Coronary artery (tissue), 2 donors: ENCODE results near the gene TTC28.

ENCODE experiments used
- DNase-seq: peaks from one replicate; pipeline ENCODE4 v3.0.0-alpha.2; 2017; ENCODE audit warnings: low spot score
- H3K27ac ChIP-seq, 2 donors: fragments of 200-600 bp; sonication (generic); one replicate each; pipeline ENCODE4 v1.5.1; 2016 to 2019
- H3K4me3 ChIP-seq: fragments of 200-600 bp; sonication (generic); 2 replicates; pipeline ENCODE4 v1.5.1; 2016; ENCODE audit warnings: mild to moderate bottlenecking, moderate library complexity
- TF ChIP-seq, protein P1 (sequence below): fragments of 200-600 bp; sonication (generic); IDR thresholded peaks from one replicate; pipeline ENCODE4 v1.5.1; 2019; ENCODE audit warnings: antibody characterized with exemption

The TTC28 gene

DNA sequence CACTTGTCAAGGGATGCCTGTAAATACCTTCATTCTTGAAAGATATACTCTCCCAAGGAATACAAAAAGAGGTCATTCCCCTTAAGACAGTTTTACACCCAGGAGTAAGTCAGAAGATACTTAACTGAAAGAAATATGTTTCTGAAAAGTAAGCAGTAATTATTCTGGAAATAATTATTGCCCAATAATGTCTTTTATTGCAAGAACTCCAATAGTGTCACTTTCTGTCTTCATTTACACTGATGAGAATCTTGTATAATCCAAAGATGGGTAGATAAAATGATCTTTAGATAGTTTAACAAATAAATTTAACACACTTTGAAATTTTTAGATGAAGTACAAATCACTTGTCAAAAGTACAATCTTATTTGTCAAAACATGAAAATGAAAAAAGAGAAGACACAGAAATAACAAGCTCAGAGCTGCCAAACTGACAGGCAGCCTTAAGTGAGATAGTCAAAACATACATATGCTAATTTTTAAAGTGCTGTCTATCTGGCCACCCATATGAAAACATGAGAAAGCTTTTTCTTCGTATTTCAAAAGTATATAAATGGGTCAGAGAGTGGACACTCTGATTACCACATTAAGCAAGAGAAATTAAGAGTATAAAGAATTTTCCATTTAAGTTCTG is 225.1 kb downstream of the TTC28 start:
- TF ChIP-seq, protein P1, sequence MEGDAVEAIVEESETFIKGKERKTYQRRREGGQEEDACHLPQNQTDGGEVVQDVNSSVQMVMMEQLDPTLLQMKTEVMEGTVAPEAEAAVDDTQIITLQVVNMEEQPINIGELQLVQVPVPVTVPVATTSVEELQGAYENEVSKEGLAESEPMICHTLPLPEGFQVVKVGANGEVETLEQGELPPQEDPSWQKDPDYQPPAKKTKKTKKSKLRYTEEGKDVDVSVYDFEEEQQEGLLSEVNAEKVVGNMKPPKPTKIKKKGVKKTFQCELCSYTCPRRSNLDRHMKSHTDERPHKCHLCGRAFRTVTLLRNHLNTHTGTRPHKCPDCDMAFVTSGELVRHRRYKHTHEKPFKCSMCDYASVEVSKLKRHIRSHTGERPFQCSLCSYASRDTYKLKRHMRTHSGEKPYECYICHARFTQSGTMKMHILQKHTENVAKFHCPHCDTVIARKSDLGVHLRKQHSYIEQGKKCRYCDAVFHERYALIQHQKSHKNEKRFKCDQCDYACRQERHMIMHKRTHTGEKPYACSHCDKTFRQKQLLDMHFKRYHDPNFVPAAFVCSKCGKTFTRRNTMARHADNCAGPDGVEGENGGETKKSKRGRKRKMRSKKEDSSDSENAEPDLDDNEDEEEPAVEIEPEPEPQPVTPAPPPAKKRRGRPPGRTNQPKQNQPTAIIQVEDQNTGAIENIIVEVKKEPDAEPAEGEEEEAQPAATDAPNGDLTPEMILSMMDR: no peak

DNA sequence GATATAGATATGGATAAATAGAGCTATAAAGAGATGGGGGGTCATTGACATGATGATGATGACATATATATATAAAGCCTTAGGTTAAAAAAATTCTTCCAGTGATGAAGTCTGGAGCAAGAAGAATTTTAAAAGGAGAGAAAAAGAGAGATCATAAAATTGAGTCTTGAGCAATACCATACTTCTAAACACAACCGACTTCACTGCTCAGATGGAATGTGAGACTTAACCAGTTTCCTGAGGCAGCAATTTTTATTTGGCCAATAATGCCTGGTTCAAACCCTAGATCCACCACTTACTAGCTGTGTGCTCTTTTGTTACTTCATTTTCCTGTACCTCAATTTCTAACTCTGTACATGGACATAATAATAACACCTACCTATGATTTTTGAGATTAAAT is 229.5 kb downstream of the TTC28 start:
- TF ChIP-seq, protein P1: no peak
- no peak overlapping the region for H3K4me3 ChIP-seq
- DNase-seq: no peak
- no peak overlapping the region for H3K27ac ChIP-seq

More for the DNA sequence above, 225.1 kb downstream of the TTC28 start:
- Histone ChIP-seq H3K27ac (no peak overlapping the region), H3K4me3 (no peak overlapping the region)
- no peak for DNase-seq

DNA sequence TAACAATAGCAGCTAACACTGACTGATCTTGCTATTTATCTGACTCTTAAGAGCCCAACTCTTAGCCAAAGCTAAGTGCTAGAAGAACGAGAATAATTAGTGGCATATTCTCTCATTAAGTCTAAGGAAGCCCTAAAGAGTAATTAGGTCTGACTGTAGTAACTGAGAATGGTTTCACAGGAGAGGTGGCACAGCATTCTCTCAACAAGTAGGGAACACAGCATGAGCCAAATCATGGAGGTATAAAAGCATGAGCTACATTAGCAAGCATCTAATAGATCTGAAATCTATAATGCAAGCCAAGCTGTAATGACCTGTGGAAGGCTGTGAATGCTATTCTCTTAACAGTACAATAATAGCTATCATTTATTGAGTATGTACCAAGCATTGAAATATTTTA is 230.6 kb downstream of the TTC28 start:
- TF ChIP-seq, protein P1: no peak
- Histone ChIP-seq H3K27ac (no peak overlapping the region), H3K4me3 (no peak overlapping the region)
- DNase-seq: no peak

DNA sequence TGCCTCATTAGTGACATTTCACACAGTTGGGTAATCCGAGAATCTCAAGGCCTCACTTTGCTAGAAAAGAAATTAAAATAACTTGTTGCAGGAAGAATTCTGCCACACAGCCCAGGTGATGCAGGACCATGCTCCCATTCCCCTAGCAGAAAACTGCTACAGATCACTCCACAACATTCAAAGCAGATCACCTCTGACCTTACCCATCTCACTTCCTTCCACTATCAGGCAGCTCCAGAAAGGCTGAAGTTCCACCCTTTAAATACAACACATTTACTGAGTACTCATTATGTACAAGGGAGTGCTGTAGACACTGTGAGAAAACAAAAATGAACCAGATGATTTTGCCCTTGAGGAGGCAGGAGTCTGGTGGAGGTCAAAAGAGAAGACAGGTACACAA is 231.0 kb downstream of the TTC28 start:
- Histone ChIP-seq H3K4me3 (no peak overlapping the region), H3K27ac (no peak overlapping the region)
- DNase-seq: no peak
- TF ChIP-seq, protein P1: no peak

DNA sequence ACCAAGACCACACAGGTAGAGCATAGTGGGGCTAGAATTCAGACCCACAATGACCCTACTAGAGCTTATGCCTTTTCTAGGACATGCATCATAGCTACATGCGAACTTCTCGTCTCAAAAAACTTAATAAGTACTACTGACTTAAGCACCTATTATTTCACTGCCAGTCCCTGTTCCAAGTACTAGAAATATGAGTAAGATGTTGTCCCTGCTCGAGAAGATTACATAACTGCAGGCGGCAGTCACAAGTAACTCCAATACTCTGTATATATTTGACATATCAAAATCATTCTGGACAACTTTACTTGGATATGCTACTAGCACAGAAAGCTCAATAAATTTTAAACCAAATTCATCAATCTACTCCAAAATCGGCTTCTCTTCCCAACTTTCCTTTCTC is 235.0 kb downstream of the TTC28 start:
- no peak overlapping the region for H3K27ac ChIP-seq

DNA sequence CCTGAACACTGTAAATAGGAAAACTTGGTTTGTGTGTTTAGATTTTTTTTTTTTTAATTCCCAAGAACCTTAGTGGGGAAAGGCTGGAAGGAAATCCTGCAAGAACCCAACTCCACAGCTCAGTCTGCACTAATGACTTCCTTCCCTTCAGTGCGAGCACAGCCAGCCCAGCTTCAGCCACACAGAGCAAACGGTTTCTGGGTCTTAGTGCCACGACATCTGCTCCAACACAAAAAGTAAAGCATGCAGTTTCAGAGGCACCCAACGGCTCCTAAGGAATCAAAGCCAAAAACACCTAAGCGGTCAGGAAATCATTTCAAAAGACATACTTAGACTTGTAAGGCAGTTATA is 236.1 kb downstream of the TTC28 start:
- H3K4me3 ChIP-seq: peak overlapping the region; percentile 77
- no peak for DNase-seq
- peak overlapping the region; percentile 84 to 85 for H3K27ac ChIP-seq
- TF ChIP-seq, protein P1: no peak

More for the DNA sequence above, 235.0 kb downstream of the TTC28 start:
- no peak for DNase-seq
- TF ChIP-seq, protein P1: no peak
- H3K4me3 ChIP-seq: no peak overlapping the region

DNA sequence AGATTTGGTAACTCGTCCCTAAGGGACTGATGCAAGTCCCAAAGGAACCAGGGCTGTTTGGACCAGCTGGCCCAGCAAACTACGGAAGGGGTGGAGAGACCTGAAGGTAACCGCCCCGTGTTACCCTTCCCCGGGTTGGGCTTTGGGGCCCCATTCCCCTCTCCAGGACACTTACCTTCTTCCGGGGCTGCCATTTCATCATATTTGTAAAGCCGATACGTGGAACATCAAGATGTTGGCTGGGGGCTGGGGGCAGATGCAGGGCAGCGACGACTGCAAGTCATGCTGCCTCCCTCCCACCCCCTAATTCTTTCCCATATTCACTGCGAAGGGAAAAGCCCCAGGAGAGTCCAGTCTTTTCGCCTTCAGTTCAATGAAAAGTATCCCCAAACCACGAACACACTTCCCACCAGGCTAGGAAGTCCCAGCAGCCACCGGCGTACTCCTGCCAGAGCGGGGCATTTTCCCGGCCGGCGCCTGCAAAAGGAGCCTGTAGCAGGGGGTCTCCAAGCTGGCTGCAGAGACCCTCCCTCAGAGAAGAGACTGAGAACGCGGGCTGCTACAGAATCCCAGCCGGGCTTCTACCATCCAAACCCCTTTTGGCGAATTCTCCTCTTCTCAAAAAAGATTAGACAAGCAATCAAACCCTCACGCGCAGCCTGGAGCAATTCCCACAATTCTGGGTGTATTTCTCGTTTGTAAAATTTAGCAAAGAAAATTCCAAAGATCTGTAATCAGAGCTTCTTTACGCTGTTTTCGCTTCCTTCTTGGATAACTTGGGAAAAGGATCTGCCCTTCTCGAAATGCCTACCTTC is 236.7 kb downstream of the TTC28 start:
- DNase-seq: no peak
- peak overlapping the region; percentile 84 to 85 for H3K27ac ChIP-seq
- H3K4me3 ChIP-seq: peak overlapping the region; percentile 77
- TF ChIP-seq, protein P1: no peak
